ENCODE results near the gene HPSE2.

HPSE2 gene

GRCh38 chr10:98831391-98831790 lies 404.3 kb downstream of the HPSE2 start:
- no peak for DNase-seq

GRCh38 chr10:98825741-98826140 lies 409.9 kb downstream of the HPSE2 start:
- DNase-seq: no peak

- no peak for DNase-seq
Observed at GRCh38 chr10:98817396-98817795, 418.3 kb downstream of the HPSE2 start.

- DNase-seq: no peak
Observed at GRCh38 chr10:98815039-98815885, 420.4 kb downstream of the HPSE2 start.

- no peak for DNase-seq
Observed at GRCh38 chr10:98814470-98814869, 421.2 kb downstream of the HPSE2 start.

GRCh38 chr10:98808282-98808892 lies 427.3 kb downstream of the HPSE2 start:
- DNase-seq: no peak

- DNase-seq: no peak
Observed at GRCh38 chr10:98800263-98800662, 435.4 kb downstream of the HPSE2 start.

GRCh38 chr10:98795467-98795866 lies 440.2 kb downstream of the HPSE2 start:
- no peak for DNase-seq

- DNase-seq: no peak
Observed at GRCh38 chr10:98790817-98791216, 444.8 kb downstream of the HPSE2 start.

- DNase-seq: no peak
Observed at GRCh38 chr10:98778277-98778759, 457.3 kb downstream of the HPSE2 start.

- no peak for DNase-seq
Observed at GRCh38 chr10:98758463-98758862, 477.2 kb downstream of the HPSE2 start.

- DNase-seq: no peak
Observed at GRCh38 chr10:98748298-98748697, 487.4 kb downstream of the HPSE2 start.

- no peak for DNase-seq
Observed at GRCh38 chr10:98745645-98746044, 490.0 kb downstream of the HPSE2 start.

GRCh38 chr10:98720551-98720950 lies 515.1 kb downstream of the HPSE2 start:
- DNase-seq: no peak

GRCh38 chr10:98713586-98713985 lies 522.1 kb downstream of the HPSE2 start:
- DNase-seq: no peak

GRCh38 chr10:98696516-98696915 lies 539.1 kb downstream of the HPSE2 start:
- DNase-seq: no peak

GRCh38 chr10:98694883-98695282 lies 540.8 kb downstream of the HPSE2 start:
- no peak for DNase-seq

- DNase-seq: no peak
Observed at GRCh38 chr10:98694014-98694413, 541.6 kb downstream of the HPSE2 start.

- no peak for DNase-seq
Observed at GRCh38 chr10:98687685-98688084, 548.0 kb downstream of the HPSE2 start.

- no peak for DNase-seq
Observed at GRCh38 chr10:98684019-98684899, 551.4 kb downstream of the HPSE2 start.

GRCh38 chr10:98676895-98677294 lies 558.8 kb downstream of the HPSE2 start:
- DNase-seq: no peak

- no peak for DNase-seq
Observed at GRCh38 chr10:98675902-98676301, 559.8 kb downstream of the HPSE2 start.

- no peak for DNase-seq
Observed at GRCh38 chr10:98673171-98673782, 562.4 kb downstream of the HPSE2 start.
